ENCODE data around the gene ERVFRD-1.

GRCh38 chr6:11089695-11090094 is 21.8 kb downstream of the ERVFRD-1 start:
- no peak for TF ChIP-seq FOSL2 (IDR thresholded peaks at IDR 0.05)
- no peak for TF ChIP-seq FOSL2 (CRISPR knock-in tag; IDR thresholded peaks at IDR 0.05)
- TF ChIP-seq, protein P1, sequence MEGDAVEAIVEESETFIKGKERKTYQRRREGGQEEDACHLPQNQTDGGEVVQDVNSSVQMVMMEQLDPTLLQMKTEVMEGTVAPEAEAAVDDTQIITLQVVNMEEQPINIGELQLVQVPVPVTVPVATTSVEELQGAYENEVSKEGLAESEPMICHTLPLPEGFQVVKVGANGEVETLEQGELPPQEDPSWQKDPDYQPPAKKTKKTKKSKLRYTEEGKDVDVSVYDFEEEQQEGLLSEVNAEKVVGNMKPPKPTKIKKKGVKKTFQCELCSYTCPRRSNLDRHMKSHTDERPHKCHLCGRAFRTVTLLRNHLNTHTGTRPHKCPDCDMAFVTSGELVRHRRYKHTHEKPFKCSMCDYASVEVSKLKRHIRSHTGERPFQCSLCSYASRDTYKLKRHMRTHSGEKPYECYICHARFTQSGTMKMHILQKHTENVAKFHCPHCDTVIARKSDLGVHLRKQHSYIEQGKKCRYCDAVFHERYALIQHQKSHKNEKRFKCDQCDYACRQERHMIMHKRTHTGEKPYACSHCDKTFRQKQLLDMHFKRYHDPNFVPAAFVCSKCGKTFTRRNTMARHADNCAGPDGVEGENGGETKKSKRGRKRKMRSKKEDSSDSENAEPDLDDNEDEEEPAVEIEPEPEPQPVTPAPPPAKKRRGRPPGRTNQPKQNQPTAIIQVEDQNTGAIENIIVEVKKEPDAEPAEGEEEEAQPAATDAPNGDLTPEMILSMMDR (IDR thresholded peaks at IDR 0.05) = no peak
- TF ChIP-seq RAD21 (conservative IDR thresholded peaks at IDR 0.05 in 1 of 2, IDR thresholded peaks at IDR 0.05 in 1 of 2) = no peak
- TF ChIP-seq POLR2A (IDR thresholded peaks at IDR 0.05; ENCODE audit: low read length) = no peak
- TF ChIP-seq, protein P2, sequence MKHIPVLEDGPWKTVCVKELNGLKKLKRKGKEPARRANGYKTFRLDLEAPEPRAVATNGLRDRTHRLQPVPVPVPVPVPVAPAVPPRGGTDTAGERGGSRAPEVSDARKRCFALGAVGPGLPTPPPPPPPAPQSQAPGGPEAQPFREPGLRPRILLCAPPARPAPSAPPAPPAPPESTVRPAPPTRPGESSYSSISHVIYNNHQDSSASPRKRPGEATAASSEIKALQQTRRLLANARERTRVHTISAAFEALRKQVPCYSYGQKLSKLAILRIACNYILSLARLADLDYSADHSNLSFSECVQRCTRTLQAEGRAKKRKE (CRISPR knock-in tag; IDR thresholded peaks at IDR 0.05; ENCODE audit: low read depth) = no peak
- TF ChIP-seq, protein P3, sequence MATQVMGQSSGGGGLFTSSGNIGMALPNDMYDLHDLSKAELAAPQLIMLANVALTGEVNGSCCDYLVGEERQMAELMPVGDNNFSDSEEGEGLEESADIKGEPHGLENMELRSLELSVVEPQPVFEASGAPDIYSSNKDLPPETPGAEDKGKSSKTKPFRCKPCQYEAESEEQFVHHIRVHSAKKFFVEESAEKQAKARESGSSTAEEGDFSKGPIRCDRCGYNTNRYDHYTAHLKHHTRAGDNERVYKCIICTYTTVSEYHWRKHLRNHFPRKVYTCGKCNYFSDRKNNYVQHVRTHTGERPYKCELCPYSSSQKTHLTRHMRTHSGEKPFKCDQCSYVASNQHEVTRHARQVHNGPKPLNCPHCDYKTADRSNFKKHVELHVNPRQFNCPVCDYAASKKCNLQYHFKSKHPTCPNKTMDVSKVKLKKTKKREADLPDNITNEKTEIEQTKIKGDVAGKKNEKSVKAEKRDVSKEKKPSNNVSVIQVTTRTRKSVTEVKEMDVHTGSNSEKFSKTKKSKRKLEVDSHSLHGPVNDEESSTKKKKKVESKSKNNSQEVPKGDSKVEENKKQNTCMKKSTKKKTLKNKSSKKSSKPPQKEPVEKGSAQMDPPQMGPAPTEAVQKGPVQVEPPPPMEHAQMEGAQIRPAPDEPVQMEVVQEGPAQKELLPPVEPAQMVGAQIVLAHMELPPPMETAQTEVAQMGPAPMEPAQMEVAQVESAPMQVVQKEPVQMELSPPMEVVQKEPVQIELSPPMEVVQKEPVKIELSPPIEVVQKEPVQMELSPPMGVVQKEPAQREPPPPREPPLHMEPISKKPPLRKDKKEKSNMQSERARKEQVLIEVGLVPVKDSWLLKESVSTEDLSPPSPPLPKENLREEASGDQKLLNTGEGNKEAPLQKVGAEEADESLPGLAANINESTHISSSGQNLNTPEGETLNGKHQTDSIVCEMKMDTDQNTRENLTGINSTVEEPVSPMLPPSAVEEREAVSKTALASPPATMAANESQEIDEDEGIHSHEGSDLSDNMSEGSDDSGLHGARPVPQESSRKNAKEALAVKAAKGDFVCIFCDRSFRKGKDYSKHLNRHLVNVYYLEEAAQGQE (IDR thresholded peaks at IDR 0.05) = no peak
- no peak for TF ChIP-seq POLR2AphosphoS2 (conservative IDR thresholded peaks at IDR 0.05; ENCODE audit: low read length)
- TF ChIP-seq, protein P4, sequence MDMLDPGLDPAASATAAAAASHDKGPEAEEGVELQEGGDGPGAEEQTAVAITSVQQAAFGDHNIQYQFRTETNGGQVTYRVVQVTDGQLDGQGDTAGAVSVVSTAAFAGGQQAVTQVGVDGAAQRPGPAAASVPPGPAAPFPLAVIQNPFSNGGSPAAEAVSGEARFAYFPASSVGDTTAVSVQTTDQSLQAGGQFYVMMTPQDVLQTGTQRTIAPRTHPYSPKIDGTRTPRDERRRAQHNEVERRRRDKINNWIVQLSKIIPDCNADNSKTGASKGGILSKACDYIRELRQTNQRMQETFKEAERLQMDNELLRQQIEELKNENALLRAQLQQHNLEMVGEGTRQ (IDR thresholded peaks at IDR 0.05) = no peak
- no peak for TF ChIP-seq SMC3 (IDR thresholded peaks at IDR 0.05)
- TF ChIP-seq KDM5A (IDR thresholded peaks at IDR 0.05) = no peak

All from A549 (cell line).